HG03280 (cell line): ENCODE data around the gene ADAM11.
"Not testable (repeated sequence)": the region's sequence is repeated elsewhere in the genome, so short reads cannot be mapped to it uniquely, and the experiment has no call there.

Source experiments
- ATAC-seq: cut with Tn5 transposase; IDR thresholded peaks from one replicate; pipeline ENCODE4 v1.9.1; 2021; ENCODE audit warnings: mild to moderate bottlenecking, moderate library complexity; ENCODE audit not compliant: unreplicated experiment

ADAM11 gene

GRCh38 chr17:44794851-44795413 is 36.1 kb downstream of the ADAM11 start:
- no peak for ATAC-seq

GRCh38 chr17:44795421-44795820 is 36.6 kb downstream of the ADAM11 start:
- no peak for ATAC-seq

GRCh38 chr17:44795928-44796327 is 37.1 kb downstream of the ADAM11 start:
- ATAC-seq = no peak

- no peak for ATAC-seq
Measured at GRCh38 chr17:44796731-44797130, 37.9 kb downstream of the ADAM11 start.

- no peak for ATAC-seq
Measured at GRCh38 chr17:44797802-44798201, 39.0 kb downstream of the ADAM11 start.

GRCh38 chr17:44798356-44798755 is 39.6 kb downstream of the ADAM11 start:
- ATAC-seq = no peak

- ATAC-seq = no peak
Measured at GRCh38 chr17:44801880-44802279, 43.1 kb downstream of the ADAM11 start.

- no peak for ATAC-seq
Measured at GRCh38 chr17:44804302-44805089, 45.7 kb downstream of the ADAM11 start.

- no peak for ATAC-seq
Measured at GRCh38 chr17:44807093-44807816, 48.5 kb downstream of the ADAM11 start.

GRCh38 chr17:44807817-44808155 is 49.0 kb downstream of the ADAM11 start:
- ATAC-seq = no peak

GRCh38 chr17:44808156-44808555 is 49.4 kb downstream of the ADAM11 start:
- ATAC-seq = no peak

GRCh38 chr17:44808656-44809388 is 50.0 kb downstream of the ADAM11 start:
- not testable (repeated sequence) for ATAC-seq

- no peak for ATAC-seq
Measured at GRCh38 chr17:44812263-44812662, 53.5 kb downstream of the ADAM11 start.

GRCh38 chr17:44818508-44818907 is 59.7 kb downstream of the ADAM11 start:
- ATAC-seq = not testable (repeated sequence)

- no peak for ATAC-seq
Measured at GRCh38 chr17:44820631-44821212, 61.9 kb downstream of the ADAM11 start.

GRCh38 chr17:44825236-44825635 is 66.4 kb downstream of the ADAM11 start:
- ATAC-seq = not testable (repeated sequence)

- no peak for ATAC-seq
Measured at GRCh38 chr17:44826123-44826790, 67.5 kb downstream of the ADAM11 start.

GRCh38 chr17:44827863-44828262 is 69.1 kb downstream of the ADAM11 start:
- ATAC-seq = no peak

GRCh38 chr17:44828919-44829522 is 70.2 kb downstream of the ADAM11 start:
- no peak for ATAC-seq
